Esophagus mucosa (tissue), 1 donor: ENCODE measurements around the gene TRMT1. TPM values are rescaled to one million over a fixed set of nuclear protein-coding genes. Genes with fewer than 3 reads are reported as not detected.

ENCODE experiments used
- total RNA-seq: library from RNA; stranded (reverse); gene quantifications from one replicate; pipeline ENCODE4 v1.2.4, GENCODE V29; 2023
- donor health status: DM: yes; HTN: yes; CAD: no.

The TRMT1 gene
- total RNA-seq, 1 donor from 2014 or later: 23.8 TPM

Other genes with a start within 250 kb of the TRMT1 start
- gene DNASE2, start 235.3 kb downstream of the TRMT1 start, total RNA-seq: 22.5 TPM
- not detected for gene KLF1, start 229.5 kb downstream of the TRMT1 start, total RNA-seq
- 16.1 TPM for gene GCDH, start 225.6 kb downstream of the TRMT1 start, total RNA-seq
- gene SYCE2, start 197.4 kb downstream of the TRMT1 start, total RNA-seq: 0.56 TPM
- gene FARSA, start 183.0 kb downstream of the TRMT1 start, total RNA-seq: 46.6 TPM
- 586 TPM for gene CALR, start 178.1 kb downstream of the TRMT1 start, total RNA-seq
- 65.6 TPM for gene RAD23A, start 170.9 kb downstream of the TRMT1 start, total RNA-seq
- 20.7 TPM for gene GADD45GIP1, start 159.5 kb downstream of the TRMT1 start, total RNA-seq
- gene DAND5, start 147.2 kb downstream of the TRMT1 start, total RNA-seq: not detected
- gene NFIX, start 121.3 kb downstream of the TRMT1 start, total RNA-seq: 101 TPM
- gene LYL1, start 13.9 kb downstream of the TRMT1 start, total RNA-seq: 1.4 TPM
- gene NACC1, start 1.5 kb upstream of the TRMT1 start, total RNA-seq: 40.0 TPM
- gene STX10, start 33.6 kb upstream of the TRMT1 start, total RNA-seq: 46.0 TPM
- 97.7 TPM for gene IER2, start 33.7 kb upstream of the TRMT1 start, total RNA-seq